Smooth muscle cell (in vitro differentiated cells): ENCODE results near the gene SDHD. TPM values are rescaled to one million over a fixed set of nuclear protein-coding genes. Genes with fewer than 3 reads are reported as not detected.

Experiments used
- DNase-seq: peaks from one replicate; lab custom pipeline; 2025; ENCODE audit not compliant: unreplicated experiment; lab: John Stamatoyannopoulos, UW
- H2AFZ ChIP-seq: fragments of 200-600 bp; sonication (generic); 2 replicates; pipeline ENCODE4 v1.6.0; 2016; ENCODE audit warnings: antibody characterized with exemption, low read depth, mild to moderate bottlenecking
- H3F3A ChIP-seq: fragments of 200-600 bp; sonication (generic); 2 replicates; pipeline ENCODE4 v1.6.0; 2017; ENCODE audit warnings: antibody characterized with exemption, low read depth
- H3K27ac ChIP-seq: fragments of 200-600 bp; sonication (generic); 2 replicates; pipeline ENCODE4 v1.5.1; 2016; ENCODE audit warnings: low read depth, mild to moderate bottlenecking
- H3K27me3 ChIP-seq: fragments of 200-600 bp; sonication (generic); 2 replicates; pipeline ENCODE4 v1.6.1; 2016; ENCODE audit warnings: low read depth, mild to moderate bottlenecking
- H3K36me3 ChIP-seq: fragments of 200-600 bp; sonication (generic); 2 replicates; pipeline ENCODE4 v1.5.1; 2016; ENCODE audit warnings: low read depth
- H3K4me1 ChIP-seq: fragments of 200-600 bp; sonication (generic); 2 replicates; pipeline ENCODE4 v1.5.1; 2016; ENCODE audit warnings: low read depth
- H3K4me2 ChIP-seq: fragments of 200-600 bp; sonication (generic); 2 replicates; pipeline ENCODE4 v1.6.0; 2016; ENCODE audit warnings: mild to moderate bottlenecking
- H3K4me3 ChIP-seq: fragments of 200-600 bp; sonication (generic); 2 replicates; pipeline ENCODE4 v1.5.1; 2016; ENCODE audit warnings: mild to moderate bottlenecking
- H3K79me2 ChIP-seq: fragments of 200-600 bp; sonication (generic); 2 replicates; pipeline ENCODE4 v1.6.0; 2016; ENCODE audit warnings: low read depth, mild to moderate bottlenecking
- H3K9ac ChIP-seq: fragments of 200-600 bp; sonication (generic); 2 replicates; pipeline ENCODE4 v1.6.0; 2016; ENCODE audit warnings: low read depth
- H3K9me3 ChIP-seq: fragments of 200-600 bp; sonication (generic); replicated peaks from 2 replicates; pipeline ENCODE4 v1.5.1; 2016; ENCODE audit warnings: low read depth
- H4K20me1 ChIP-seq: fragments of 200-600 bp; sonication (generic); 2 replicates; pipeline ENCODE4 v1.6.0; 2016; ENCODE audit warnings: low read depth
- WGBS: methylation state at CpG from one replicate; pipeline ENCODE4 v1.1.7; 2016; ENCODE audit warnings: low lambda C conversion rate; 5-methylcytosine and 5-hydroxymethylcytosine counted together
- polyA plus RNA-seq: library from polyadenylated mRNA; unstranded; fragments of >200 nt; fragmentation: Nextera tagmentation; extraction: Ambion mirVana; gene quantifications from 2 replicates; pipeline ENCODE4 v1.2.1, GENCODE V29; 2016
- total RNA-seq: library from RNA; depleted of rRNA; stranded (reverse); fragments of >200 nt; gene quantifications from 2 replicates; pipeline ENCODE4 v1.2.3, GENCODE V29; 2014
- TF ChIP-seq, protein P1 (sequence below): fragments of 200-600 bp; sonication (generic); IDR thresholded peaks from 2 replicates; pipeline ENCODE4 v1.5.1; 2017; ENCODE audit warnings: borderline replicate concordance, mild to moderate bottlenecking, antibody characterized with exemption; ENCODE audit not compliant: insufficient read depth, poor library complexity, severe bottlenecking

The SDHD gene
- total and polyA plus RNA-seq, 2 experiments from 2014 or later, result 91.6 to 95.9 TPM

DNA sequence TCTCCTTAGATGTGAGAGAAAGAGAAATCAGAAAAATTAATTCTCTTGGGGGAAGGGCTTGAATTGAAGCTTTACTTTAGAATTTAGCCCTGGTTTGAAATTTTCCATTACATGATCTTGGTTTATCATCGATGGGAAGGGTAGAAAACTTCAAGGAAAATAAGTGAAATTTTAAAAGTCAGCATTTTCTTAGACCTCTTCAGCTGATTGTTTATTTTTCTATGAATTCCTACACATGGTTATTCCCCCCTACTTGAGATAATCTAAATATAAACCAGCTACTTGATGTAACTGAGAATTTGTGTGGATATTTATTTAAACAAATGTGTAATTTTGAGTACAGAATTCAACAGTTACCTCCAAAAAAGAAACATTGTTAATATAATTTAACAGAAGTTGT, 23.8 kb upstream of the SDHD start:
- no peak for DNase-seq
- Histone ChIP-seq H2AFZ (no peak overlapping the region), H3K79me2 (no peaks in the 10 kb centered on the region), H3K36me3 (peaks cover 11% of the 10 kb centered on the region), H3K9ac (no peak overlapping the region), H3K9me3 (no peaks in the 10 kb centered on the region), H3K4me1 (no peaks in the 10 kb centered on the region), H4K20me1 (no peaks in the 10 kb centered on the region), H3K27me3 (no peaks in the 10 kb centered on the region), H3K27ac (no peak overlapping the region), H3K4me3 (no peak overlapping the region), H3K4me2 (no peak overlapping the region), H3F3A (no peaks in the 10 kb centered on the region)
- TF ChIP-seq, protein P1, sequence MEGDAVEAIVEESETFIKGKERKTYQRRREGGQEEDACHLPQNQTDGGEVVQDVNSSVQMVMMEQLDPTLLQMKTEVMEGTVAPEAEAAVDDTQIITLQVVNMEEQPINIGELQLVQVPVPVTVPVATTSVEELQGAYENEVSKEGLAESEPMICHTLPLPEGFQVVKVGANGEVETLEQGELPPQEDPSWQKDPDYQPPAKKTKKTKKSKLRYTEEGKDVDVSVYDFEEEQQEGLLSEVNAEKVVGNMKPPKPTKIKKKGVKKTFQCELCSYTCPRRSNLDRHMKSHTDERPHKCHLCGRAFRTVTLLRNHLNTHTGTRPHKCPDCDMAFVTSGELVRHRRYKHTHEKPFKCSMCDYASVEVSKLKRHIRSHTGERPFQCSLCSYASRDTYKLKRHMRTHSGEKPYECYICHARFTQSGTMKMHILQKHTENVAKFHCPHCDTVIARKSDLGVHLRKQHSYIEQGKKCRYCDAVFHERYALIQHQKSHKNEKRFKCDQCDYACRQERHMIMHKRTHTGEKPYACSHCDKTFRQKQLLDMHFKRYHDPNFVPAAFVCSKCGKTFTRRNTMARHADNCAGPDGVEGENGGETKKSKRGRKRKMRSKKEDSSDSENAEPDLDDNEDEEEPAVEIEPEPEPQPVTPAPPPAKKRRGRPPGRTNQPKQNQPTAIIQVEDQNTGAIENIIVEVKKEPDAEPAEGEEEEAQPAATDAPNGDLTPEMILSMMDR, result no peak
- 97% methylated on average over 1 of the region's 1 CpG for WGBS

DNA sequence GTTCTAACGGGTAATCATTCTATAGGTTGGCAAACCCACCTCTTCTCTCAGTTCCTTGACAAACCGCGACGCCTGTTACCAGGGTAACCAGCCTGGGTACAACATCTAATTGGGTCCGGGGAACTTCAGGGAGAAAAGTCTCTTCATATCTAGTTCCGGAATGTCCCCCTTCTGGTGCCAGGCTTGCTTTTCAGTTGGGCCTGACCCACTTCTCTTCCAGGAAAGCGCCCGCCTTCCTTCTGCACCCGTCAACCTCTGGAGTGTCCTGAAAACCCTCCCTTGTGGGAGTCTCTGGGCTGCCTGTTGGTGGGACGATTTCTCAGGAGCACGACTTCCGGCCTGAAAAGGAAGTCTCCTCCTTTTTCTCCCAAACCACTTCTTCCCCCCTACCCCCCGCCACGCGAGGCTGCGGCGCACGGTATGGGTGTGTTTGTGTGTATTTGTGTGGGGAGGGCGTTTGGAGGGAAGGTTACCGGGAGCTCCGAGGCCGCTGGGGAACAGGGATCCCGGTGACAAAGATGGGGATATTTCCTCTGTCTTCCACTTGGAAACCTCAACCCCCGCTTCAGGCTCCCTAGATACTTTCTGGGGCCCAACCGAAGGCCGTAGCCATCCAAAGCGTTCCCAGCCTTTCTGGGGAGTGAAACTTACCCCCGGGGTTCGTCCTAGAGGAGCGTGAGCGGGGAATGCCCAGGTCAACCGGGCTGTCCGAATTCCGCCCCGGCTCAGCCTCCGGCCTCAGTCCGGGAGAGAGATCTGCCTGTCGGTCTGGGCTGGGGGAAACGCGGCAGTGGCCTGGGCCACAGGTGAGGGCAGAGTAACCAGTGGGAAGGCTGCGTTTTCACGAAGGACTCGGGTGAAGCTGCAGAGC, 12.5 kb upstream of the SDHD start, which contains the start of the genes NKAPD1 and PIH1D2:
NKAPD1 (plus strand) TSS at position 359 of the 871 bp plus-strand sequence. CDS start 1,276 bp downstream, outside the sequence.
PIH1D2 (minus strand) TSS at position 77 of the 871 bp plus-strand sequence. CDS start 843 bp downstream, outside the sequence.
- Histone ChIP-seq H3K9me3 (no peaks in the 10 kb centered on the region), H3K27ac (peak within 1 kb of the TSS; percentile 92), H3K4me2 (peak within 1 kb of the TSS; percentile 90), H2AFZ (peak within 1 kb of the TSS; percentile 94), H3K36me3 (peaks cover 8% of the 10 kb centered on the region), H3K4me1 (no peaks in the 10 kb centered on the region), H3K4me3 (peak within 1 kb of the TSS; percentile 79), H3K27me3 (no peaks in the 10 kb centered on the region), H3K9ac (peak within 1 kb of the TSS; percentile 90), H4K20me1 (no peaks in the 10 kb centered on the region), H3F3A (no peaks in the 10 kb centered on the region), H3K79me2 (peaks cover 32% of the 10 kb centered on the region)
- under 1% methylated on average over 43 of the region's 43 CpGs for WGBS
- DNase-seq, result peak; percentile 38
- TF ChIP-seq, protein P1, result no peak

DNA sequence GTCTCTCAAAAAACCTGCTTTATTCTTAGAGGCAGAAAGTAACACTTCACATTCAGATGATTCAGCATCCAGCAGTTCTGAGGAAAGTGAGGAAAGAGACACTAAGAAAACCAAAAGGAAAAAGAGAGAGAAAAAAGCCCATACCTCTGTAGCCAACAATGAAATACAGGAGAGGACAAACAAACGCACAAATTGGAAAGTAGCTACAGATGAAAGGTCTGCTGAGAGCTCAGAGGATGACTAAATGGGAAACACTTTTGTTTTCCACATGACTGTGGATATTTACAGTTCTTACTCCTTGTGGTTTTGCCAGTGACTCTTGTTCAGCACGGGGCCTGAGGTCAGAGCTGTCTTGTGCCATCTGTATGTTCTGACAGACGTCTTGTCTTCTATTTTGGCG, 3.9 kb upstream of the SDHD start:
- Histone ChIP-seq H3K27ac (peak overlapping the region; percentile 73), H3K9me3 (no peaks in the 10 kb centered on the region), H3K36me3 (peaks cover 11% of the 10 kb centered on the region), H3K4me3 (no peak overlapping the region), H3K9ac (no peak overlapping the region), H4K20me1 (no peaks in the 10 kb centered on the region), H3K4me1 (peaks cover 10% of the 10 kb centered on the region), H3F3A (peaks cover 21% of the 10 kb centered on the region), H3K79me2 (peaks cover 24% of the 10 kb centered on the region), H3K4me2 (no peak overlapping the region), H3K27me3 (no peaks in the 10 kb centered on the region), H2AFZ (no peak overlapping the region)
- TF ChIP-seq, protein P1, result no peak
- no peak for DNase-seq
- 66% methylated on average over 4 of the region's 4 CpGs for WGBS
